Nephron progenitor cell (in vitro differentiated cells): Measurements from ENCODE around the gene SFTPB.

Experiments
- DNase-seq: peaks from one replicate; pipeline ENCODE4 v3.0.0; 2021
- H3K27ac Mint-ChIP-seq: 2 replicates; pipeline ENCODE4 v1.8.0; 2021; ENCODE audit warnings: mild to moderate bottlenecking, moderate library complexity, mixed read lengths
- H3K27me3 Mint-ChIP-seq: 2 replicates; pipeline ENCODE4 v1.8.0; 2021; ENCODE audit warnings: mild to moderate bottlenecking, low read depth, mixed read lengths; ENCODE audit not compliant: poor library complexity
- H3K36me3 Mint-ChIP-seq: 2 replicates; pipeline ENCODE4 v1.8.0; 2021; ENCODE audit warnings: low read depth, mixed read lengths
- H3K4me1 Mint-ChIP-seq: 2 replicates; pipeline ENCODE4 v1.8.0; 2021; ENCODE audit warnings: mixed read lengths
- H3K4me3 Mint-ChIP-seq: 2 replicates; pipeline ENCODE4 v1.8.0; 2021; ENCODE audit warnings: mild to moderate bottlenecking, moderate library complexity, mixed read lengths
- H3K9me3 Mint-ChIP-seq: 2 replicates; pipeline ENCODE4 v1.8.0; 2021; ENCODE audit warnings: mild to moderate bottlenecking, moderate library complexity, mixed read lengths
- CTCF ChIP-seq: fragments of 200-600 bp; sonication (generic); IDR thresholded peaks from 2 replicates; pipeline ENCODE4 v1.5.0; 2021; ENCODE audit warnings: antibody characterized with exemption

Gene SFTPB

DNA sequence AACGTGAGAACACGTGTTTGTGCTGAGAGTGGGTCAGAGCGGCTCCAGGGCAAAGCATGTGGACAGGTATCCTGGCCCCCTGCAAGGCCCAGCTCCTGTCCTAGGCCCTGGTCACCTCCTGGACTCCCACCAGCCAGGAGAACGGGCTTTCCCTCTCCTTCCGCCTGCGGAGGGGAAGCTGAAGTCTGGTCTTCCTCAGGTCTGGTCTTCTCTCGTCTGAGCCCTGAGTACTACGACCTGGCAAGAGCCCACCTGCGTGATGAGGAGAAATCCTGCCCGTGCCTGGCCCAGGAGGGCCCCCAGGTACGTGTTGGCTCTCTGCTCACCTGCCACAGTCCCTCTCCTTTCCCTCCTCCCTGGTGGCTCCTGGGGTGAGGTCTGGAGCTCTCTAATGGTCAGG lies 27.1 kb upstream of the SFTPB start:
- no peaks in the 10 kb centered on the region for H3K9me3 Mint-ChIP-seq
- peaks cover 21% of the 10 kb centered on the region for H3K27me3 Mint-ChIP-seq
- no peak for TF ChIP-seq CTCF
- H3K36me3 Mint-ChIP-seq: no peaks in the 10 kb centered on the region
- peaks cover 13% of the 10 kb centered on the region for H3K4me1 Mint-ChIP-seq
- no peak overlapping the region for H3K27ac Mint-ChIP-seq
- no peak overlapping the region for H3K4me3 Mint-ChIP-seq
- no peak for DNase-seq

DNA sequence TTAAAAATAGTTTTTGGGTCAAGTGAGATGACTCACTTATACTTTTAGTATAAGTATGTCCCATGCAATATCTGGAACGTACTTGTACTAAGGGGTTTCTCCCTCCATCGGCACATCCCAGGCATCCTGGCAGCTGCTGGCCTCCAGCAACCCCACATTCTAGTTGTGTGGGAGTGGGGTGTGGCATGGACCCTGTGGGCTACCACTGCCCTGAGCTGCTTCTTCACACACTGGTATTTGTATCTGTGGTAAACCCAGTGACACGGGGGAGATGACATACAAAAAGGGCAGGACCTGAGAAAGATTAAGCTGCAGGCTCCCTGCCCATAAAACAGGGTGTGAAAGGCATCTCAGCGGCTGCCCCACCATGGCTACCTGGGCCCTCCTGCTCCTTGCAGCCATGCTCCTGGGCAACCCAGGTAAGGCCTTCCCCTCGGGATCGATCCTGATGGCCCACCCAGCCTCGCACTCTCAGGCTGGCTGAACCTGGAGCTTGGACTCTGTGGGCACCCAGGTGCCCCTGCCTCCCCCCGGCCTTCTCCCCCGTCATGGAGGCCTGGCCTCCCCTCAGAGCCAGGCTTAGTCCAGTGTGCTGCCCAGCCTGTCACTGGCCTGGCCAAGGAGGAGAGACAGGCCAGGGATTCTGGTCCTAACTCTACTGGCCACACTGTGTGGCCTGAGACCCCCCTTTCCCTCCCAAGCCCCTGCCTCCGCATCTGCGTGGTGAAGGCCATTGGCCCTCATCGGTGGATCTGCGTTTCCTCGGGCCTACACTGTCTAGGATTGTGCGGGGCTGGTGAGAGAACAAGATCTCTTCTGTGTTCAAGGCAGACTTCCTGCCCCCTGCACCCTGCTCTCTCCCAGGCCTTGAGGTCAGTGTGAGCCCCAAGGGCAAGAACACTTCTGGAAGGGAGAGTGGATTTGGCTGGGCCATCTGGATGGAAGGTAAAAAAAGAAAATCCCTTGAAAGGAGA lies 26.3 kb upstream of the SFTPB start, which contains the start of gene GNLY:
GNLY (plus strand) TSS at position 307 of the 974 bp plus-strand sequence; CDS start at position 368, 61 bp downstream.
- DNase-seq: no peak
- H3K36me3 Mint-ChIP-seq: no peaks in the 10 kb centered on the region
- peaks cover 18% of the 10 kb centered on the region for H3K27me3 Mint-ChIP-seq
- H3K27ac Mint-ChIP-seq: no peak within 1 kb of the TSS
- no peak within 1 kb of the TSS for H3K4me3 Mint-ChIP-seq
- no peaks in the 10 kb centered on the region for H3K9me3 Mint-ChIP-seq
- TF ChIP-seq CTCF: no peak
- H3K4me1 Mint-ChIP-seq: peaks cover 13% of the 10 kb centered on the region

DNA sequence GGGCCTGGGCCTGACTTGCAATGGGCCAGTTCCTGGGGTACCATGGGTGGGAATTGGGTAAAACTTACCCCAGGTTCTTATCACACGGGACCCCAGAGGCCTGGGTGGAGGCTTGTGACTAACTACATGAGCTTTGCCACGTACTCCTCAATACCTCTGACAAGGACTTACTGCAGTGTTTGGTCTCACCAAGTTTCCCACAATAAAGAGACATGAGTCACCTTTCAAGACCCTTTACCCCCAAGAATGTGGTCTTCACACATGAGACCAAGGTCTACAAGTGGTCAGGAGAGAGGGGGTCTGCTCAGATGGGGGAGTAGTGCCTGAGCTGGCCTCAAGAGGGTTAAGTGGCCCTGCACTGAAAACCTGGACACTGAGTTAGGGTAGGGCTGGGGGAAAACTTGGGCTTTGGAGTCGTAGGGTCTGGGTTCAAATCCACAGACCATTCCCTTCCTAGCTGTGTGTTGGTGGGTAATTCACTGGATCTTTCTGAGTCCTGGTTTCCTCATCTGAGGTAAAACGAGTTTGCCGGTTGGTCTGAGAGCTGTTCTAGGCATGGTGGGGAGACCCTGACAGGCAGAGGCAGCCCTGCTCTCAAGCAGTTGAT lies 24.1 kb upstream of the SFTPB start:
- DNase-seq: no peak
- H3K4me1 Mint-ChIP-seq: peaks cover 6% of the 10 kb centered on the region
- no peak for TF ChIP-seq CTCF
- H3K9me3 Mint-ChIP-seq: no peaks in the 10 kb centered on the region
- no peaks in the 10 kb centered on the region for H3K36me3 Mint-ChIP-seq
- H3K4me3 Mint-ChIP-seq: no peak overlapping the region
- H3K27ac Mint-ChIP-seq: no peak overlapping the region
- peaks cover 11% of the 10 kb centered on the region for H3K27me3 Mint-ChIP-seq

DNA sequence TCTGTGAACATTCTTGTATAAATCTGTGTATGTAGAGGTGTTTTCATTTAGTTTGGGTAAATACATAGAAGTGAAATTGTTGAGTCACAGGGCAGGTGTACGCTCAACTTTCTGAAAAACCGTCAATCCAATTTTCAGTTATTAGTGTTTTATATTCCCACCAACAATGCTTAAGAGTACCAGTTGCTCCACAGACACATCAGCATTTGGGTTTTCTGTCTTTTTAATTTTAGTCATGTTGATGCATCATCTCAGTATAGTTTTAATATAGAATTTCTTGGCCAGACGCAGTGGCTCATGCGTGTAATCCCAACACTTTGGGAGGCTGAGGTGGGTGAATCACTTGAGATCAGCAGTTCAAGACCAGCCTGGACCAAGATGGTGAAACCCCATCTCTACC lies 22.9 kb upstream of the SFTPB start:
- no peaks in the 10 kb centered on the region for H3K36me3 Mint-ChIP-seq
- no peak for TF ChIP-seq CTCF
- H3K4me1 Mint-ChIP-seq: peaks cover 6% of the 10 kb centered on the region
- H3K9me3 Mint-ChIP-seq: no peaks in the 10 kb centered on the region
- no peak overlapping the region for H3K27ac Mint-ChIP-seq
- no peak overlapping the region for H3K4me3 Mint-ChIP-seq
- peaks cover 7% of the 10 kb centered on the region for H3K27me3 Mint-ChIP-seq
- DNase-seq: no peak

DNA sequence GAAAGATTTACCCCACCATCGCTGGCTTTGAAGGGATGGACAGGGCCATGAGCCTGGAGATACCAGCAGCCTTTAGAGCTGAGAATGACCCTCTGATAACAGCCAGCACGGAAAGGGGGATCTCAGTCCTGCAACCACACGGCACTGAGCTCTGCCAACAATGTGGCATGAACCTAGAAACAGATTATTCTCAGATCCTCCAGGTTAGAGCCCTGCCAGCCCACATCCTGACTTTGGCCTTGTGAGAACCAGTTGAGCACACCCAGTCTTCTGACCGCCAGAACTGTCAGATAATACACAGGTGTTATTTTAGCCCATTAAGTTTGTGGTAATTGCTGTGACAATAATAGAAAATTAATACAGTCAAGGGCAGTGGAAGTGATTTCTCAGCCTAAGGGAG lies 16.8 kb upstream of the SFTPB start:
- DNase-seq: no peak
- Mint-ChIP-seq H3K9me3 (no peaks in the 10 kb centered on the region), H3K4me1 (no peaks in the 10 kb centered on the region), H3K4me3 (no peak overlapping the region), H3K27ac (no peak overlapping the region), H3K27me3 (peaks cover 9% of the 10 kb centered on the region), H3K36me3 (no peaks in the 10 kb centered on the region)
- no peak for TF ChIP-seq CTCF
